HL-60 (cell line): ENCODE data around the gene BABAM2.

Source experiments
- CTCF ChIP-seq: IDR thresholded peaks from one replicate; pipeline ENCODE4 v1.5.1; 2011; ENCODE audit warnings: low read length, control low read depth, inconsistent platforms; ENCODE audit not compliant: insufficient read depth
- GABPA ChIP-seq: IDR thresholded peaks from 2 replicates; pipeline ENCODE4 v1.6.1; 2012; ENCODE audit warnings: low read depth
- POLR2AphosphoS5 ChIP-seq: IDR thresholded peaks from 2 replicates; pipeline ENCODE4 v1.6.1; 2012; ENCODE audit warnings: low read depth

GRCh38 chr2:28367667-28368356, 477.3 kb downstream of the BABAM2 start:
- no peak for TF ChIP-seq CTCF
- no peak for TF ChIP-seq POLR2AphosphoS5
- no peak for TF ChIP-seq GABPA
